HG03135 (cell line): Measurements from ENCODE around the gene CUBN.
"Not testable (repeated sequence)": the region's sequence is repeated elsewhere in the genome, so short reads cannot be mapped to it uniquely, and the experiment has no call there.

Experiments used
- ATAC-seq: cut with Tn5 transposase; IDR thresholded peaks from one replicate; pipeline ENCODE4 v1.9.1; 2021; ENCODE audit warnings: mild to moderate bottlenecking, moderate library complexity; ENCODE audit not compliant: unreplicated experiment

CUBN gene

GRCh38 chr10:16843252-16843870 lies 286.2 kb downstream of the CUBN start:
- ATAC-seq = no peak

- no peak for ATAC-seq
Observed at GRCh38 chr10:16835228-16835627, 294.4 kb downstream of the CUBN start.

- no peak for ATAC-seq
Observed at GRCh38 chr10:16832351-16833080, 297.1 kb downstream of the CUBN start.

- ATAC-seq = no peak
Observed at GRCh38 chr10:16828701-16829175, 300.9 kb downstream of the CUBN start.

- peak; percentile 77 for ATAC-seq
Observed at GRCh38 chr10:16828114-16828568, 301.5 kb downstream of the CUBN start.

GRCh38 chr10:16827474-16827873 lies 302.1 kb downstream of the CUBN start:
- not testable (repeated sequence) for ATAC-seq

- no peak for ATAC-seq
Observed at GRCh38 chr10:16822726-16823360, 306.8 kb downstream of the CUBN start.

GRCh38 chr10:16822027-16822426 lies 307.6 kb downstream of the CUBN start:
- no peak for ATAC-seq

- ATAC-seq = no peak
Observed at GRCh38 chr10:16820421-16820820, 309.2 kb downstream of the CUBN start.

GRCh38 chr10:16820018-16820417 lies 309.6 kb downstream of the CUBN start:
- no peak for ATAC-seq

GRCh38 chr10:16819436-16819835 lies 310.2 kb downstream of the CUBN start:
- ATAC-seq = no peak

- no peak for ATAC-seq
Observed at GRCh38 chr10:16819026-16819425, 310.6 kb downstream of the CUBN start.

- ATAC-seq = peak; percentile 99
Observed at GRCh38 chr10:16817125-16818019, 312.2 kb downstream of the CUBN start, which contains the start of gene RSU1. Gene RSU1 (minus strand): TSS chr10:16817424. CDS start chr10:16817081, 343 bp downstream.

GRCh38 chr10:16816830-16817124 lies 312.8 kb downstream of the CUBN start:
- no peak for ATAC-seq

- ATAC-seq = no peak
Observed at GRCh38 chr10:16816171-16816570, 313.4 kb downstream of the CUBN start.

- ATAC-seq = no peak
Observed at GRCh38 chr10:16814012-16814411, 315.6 kb downstream of the CUBN start.

- ATAC-seq = no peak
Observed at GRCh38 chr10:16812676-16813075, 316.9 kb downstream of the CUBN start.

- ATAC-seq = no peak
Observed at GRCh38 chr10:16811765-16812164, 317.8 kb downstream of the CUBN start.

GRCh38 chr10:16811292-16811691 lies 318.3 kb downstream of the CUBN start:
- no peak for ATAC-seq

GRCh38 chr10:16809074-16809718 lies 320.4 kb downstream of the CUBN start:
- peak; percentile 85 for ATAC-seq
